NCI-H2107 (cell line): ENCODE results near the gene SLC9A9.

Source experiments
- DNase-seq: peaks from one replicate; lab custom pipeline; 2025; lab: John Stamatoyannopoulos, UW

Gene SLC9A9

GRCh38 chr3:143597774-143598652 lies 250.3 kb downstream of the SLC9A9 start:
- no peak for DNase-seq

GRCh38 chr3:143596957-143597642 lies 251.2 kb downstream of the SLC9A9 start:
- no peak for DNase-seq

- no peak for DNase-seq
These were observed 252.7 kb downstream of the SLC9A9 start for GRCh38 chr3:143595456-143596077.

GRCh38 chr3:143594206-143594605 lies 254.1 kb downstream of the SLC9A9 start:
- DNase-seq, result no peak

- DNase-seq, result no peak
These were observed 257.6 kb downstream of the SLC9A9 start for GRCh38 chr3:143590660-143591059.

- no peak for DNase-seq
These were observed 261.7 kb downstream of the SLC9A9 start for GRCh38 chr3:143586576-143586975.

- no peak for DNase-seq
These were observed 262.4 kb downstream of the SLC9A9 start for GRCh38 chr3:143585720-143586456.

- no peak for DNase-seq
These were observed 263.8 kb downstream of the SLC9A9 start for GRCh38 chr3:143584474-143584873.

- DNase-seq, result no peak
These were observed 266.1 kb downstream of the SLC9A9 start for GRCh38 chr3:143581972-143582722.

- no peak for DNase-seq
These were observed 269.3 kb downstream of the SLC9A9 start for GRCh38 chr3:143578810-143579435.

GRCh38 chr3:143576568-143577270 lies 271.5 kb downstream of the SLC9A9 start:
- no peak for DNase-seq

GRCh38 chr3:143574933-143575332 lies 273.3 kb downstream of the SLC9A9 start:
- no peak for DNase-seq

GRCh38 chr3:143573610-143574303 lies 274.5 kb downstream of the SLC9A9 start:
- no peak for DNase-seq

GRCh38 chr3:143571548-143571947 lies 276.7 kb downstream of the SLC9A9 start:
- no peak for DNase-seq

GRCh38 chr3:143567823-143568222 lies 280.4 kb downstream of the SLC9A9 start:
- DNase-seq, result no peak

- DNase-seq, result no peak
These were observed 282.3 kb downstream of the SLC9A9 start for GRCh38 chr3:143565951-143566350.

- DNase-seq, result no peak
These were observed 284.5 kb downstream of the SLC9A9 start for GRCh38 chr3:143563786-143564185.

- no peak for DNase-seq
These were observed 285.5 kb downstream of the SLC9A9 start for GRCh38 chr3:143562789-143563188.

- no peak for DNase-seq
These were observed 289.0 kb downstream of the SLC9A9 start for GRCh38 chr3:143559296-143559695.

- no peak for DNase-seq
These were observed 295.4 kb downstream of the SLC9A9 start for GRCh38 chr3:143552851-143553250.
